HG03521 (cell line): ENCODE data around the gene C4orf50.
"Not testable (repeated sequence)": the region's sequence is repeated elsewhere in the genome, so short reads cannot be mapped to it uniquely, and the experiment has no call there.

ENCODE experiments used
- ATAC-seq: cut with Tn5 transposase; IDR thresholded peaks from one replicate; pipeline ENCODE4 v1.9.1; 2021; ENCODE audit warnings: mild to moderate bottlenecking, moderate library complexity; ENCODE audit not compliant: unreplicated experiment

C4orf50 gene

GRCh38 chr4:5952975-5953951, 65.0 kb downstream of the C4orf50 start:
- ATAC-seq, result no peak

- no peak for ATAC-seq
Measured at GRCh38 chr4:5952286-5952974, 65.8 kb downstream of the C4orf50 start.

GRCh38 chr4:5946653-5947052, 71.6 kb downstream of the C4orf50 start:
- ATAC-seq, result not testable (repeated sequence)

- no peak for ATAC-seq
Measured at GRCh38 chr4:5945936-5946335, 72.3 kb downstream of the C4orf50 start.

GRCh38 chr4:5945171-5945570, 73.1 kb downstream of the C4orf50 start:
- ATAC-seq, result no peak

- no peak for ATAC-seq
Measured at GRCh38 chr4:5943561-5943960, 74.7 kb downstream of the C4orf50 start.

- no peak for ATAC-seq
Measured at GRCh38 chr4:5942947-5943346, 75.3 kb downstream of the C4orf50 start.

GRCh38 chr4:5941601-5942000, 76.6 kb downstream of the C4orf50 start:
- no peak for ATAC-seq

- ATAC-seq, result no peak
Measured at GRCh38 chr4:5940470-5941203, 77.6 kb downstream of the C4orf50 start.

GRCh38 chr4:5933996-5934831, 84.0 kb downstream of the C4orf50 start:
- ATAC-seq, result no peak

GRCh38 chr4:5933116-5933515, 85.1 kb downstream of the C4orf50 start:
- ATAC-seq, result no peak

- no peak for ATAC-seq
Measured at GRCh38 chr4:5932035-5932568, 86.1 kb downstream of the C4orf50 start.

GRCh38 chr4:5931526-5931925, 86.7 kb downstream of the C4orf50 start:
- ATAC-seq, result no peak

- no peak for ATAC-seq
Measured at GRCh38 chr4:5930876-5931275, 87.4 kb downstream of the C4orf50 start.

GRCh38 chr4:5930456-5930855, 87.8 kb downstream of the C4orf50 start:
- no peak for ATAC-seq

GRCh38 chr4:5928844-5929420, 89.3 kb downstream of the C4orf50 start:
- ATAC-seq, result no peak

GRCh38 chr4:5928274-5928673, 90.0 kb downstream of the C4orf50 start:
- no peak for ATAC-seq

- no peak for ATAC-seq
Measured at GRCh38 chr4:5927747-5928146, 90.5 kb downstream of the C4orf50 start.

GRCh38 chr4:5927116-5927515, 91.1 kb downstream of the C4orf50 start:
- ATAC-seq, result no peak

GRCh38 chr4:5926598-5926997, 91.6 kb downstream of the C4orf50 start:
- no peak for ATAC-seq
